ENCODE measurements around the gene TEP1. TPM values are rescaled to one million over a fixed set of nuclear protein-coding genes. Genes with fewer than 3 reads are reported as not detected.
A peak's percentile ranks its signal among the peaks of the same experiment; 100 is the strongest.

Gene TEP1
- total RNA-seq, 1 donor from 2014 or later: 9.7 TPM

GRCh38 chr14:20347747-20348146 is 65.6 kb downstream of the TEP1 start:
- TF ChIP-seq, protein P1, sequence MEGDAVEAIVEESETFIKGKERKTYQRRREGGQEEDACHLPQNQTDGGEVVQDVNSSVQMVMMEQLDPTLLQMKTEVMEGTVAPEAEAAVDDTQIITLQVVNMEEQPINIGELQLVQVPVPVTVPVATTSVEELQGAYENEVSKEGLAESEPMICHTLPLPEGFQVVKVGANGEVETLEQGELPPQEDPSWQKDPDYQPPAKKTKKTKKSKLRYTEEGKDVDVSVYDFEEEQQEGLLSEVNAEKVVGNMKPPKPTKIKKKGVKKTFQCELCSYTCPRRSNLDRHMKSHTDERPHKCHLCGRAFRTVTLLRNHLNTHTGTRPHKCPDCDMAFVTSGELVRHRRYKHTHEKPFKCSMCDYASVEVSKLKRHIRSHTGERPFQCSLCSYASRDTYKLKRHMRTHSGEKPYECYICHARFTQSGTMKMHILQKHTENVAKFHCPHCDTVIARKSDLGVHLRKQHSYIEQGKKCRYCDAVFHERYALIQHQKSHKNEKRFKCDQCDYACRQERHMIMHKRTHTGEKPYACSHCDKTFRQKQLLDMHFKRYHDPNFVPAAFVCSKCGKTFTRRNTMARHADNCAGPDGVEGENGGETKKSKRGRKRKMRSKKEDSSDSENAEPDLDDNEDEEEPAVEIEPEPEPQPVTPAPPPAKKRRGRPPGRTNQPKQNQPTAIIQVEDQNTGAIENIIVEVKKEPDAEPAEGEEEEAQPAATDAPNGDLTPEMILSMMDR (IDR thresholded peaks at IDR 0.05; ENCODE audit: borderline replicate concordance): no peak
- DNase-seq: no peak
- Histone ChIP-seq H3K36me3 (peaks cover 76% of the 10 kb centered on the region), H3K4me1 (peaks cover 12% of the 10 kb centered on the region), H3K4me3 (no peak overlapping the region), H3K27ac (replicated peaks) (no peak overlapping the region), H3K27me3 (ENCODE audit: low read depth) (no peaks in the 10 kb centered on the region), H3K9me3 (replicated peaks) (no peaks in the 10 kb centered on the region)
- intact Hi-C loops (cut with micrococcal nuclease): no loop called here

DNA sequence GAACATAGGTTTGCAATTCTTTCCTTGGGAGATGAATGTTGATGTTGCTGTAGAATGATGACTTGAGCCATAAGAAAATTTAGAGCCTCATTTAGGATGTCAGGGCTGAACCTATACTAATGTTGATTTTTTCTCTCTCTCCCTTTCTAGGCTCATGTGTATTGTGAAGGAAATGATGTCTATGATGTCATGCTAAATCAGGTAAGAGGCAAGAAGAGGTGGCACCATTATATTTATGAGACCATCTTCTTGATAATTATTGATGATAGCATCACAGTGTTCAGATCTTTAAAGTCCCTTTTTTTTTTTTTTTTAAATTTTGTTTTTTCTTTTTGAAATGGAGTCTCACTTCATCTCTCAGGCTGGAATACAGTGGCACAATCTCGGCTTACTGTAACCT is 66.6 kb downstream of the TEP1 start:
- Histone ChIP-seq H3K4me3 (no peak overlapping the region), H3K27me3 (ENCODE audit: low read depth) (no peaks in the 10 kb centered on the region), H3K27ac (replicated peaks) (no peak overlapping the region), H3K4me1 (peaks cover 12% of the 10 kb centered on the region), H3K36me3 (peaks cover 66% of the 10 kb centered on the region), H3K9me3 (replicated peaks) (no peaks in the 10 kb centered on the region)
- TF ChIP-seq, protein P1 (IDR thresholded peaks at IDR 0.05; ENCODE audit: borderline replicate concordance): no peak
- DNase-seq: no peak
- intact Hi-C loops (cut with micrococcal nuclease): no loop called here

- Histone ChIP-seq H3K9me3 (replicated peaks) (no peaks in the 10 kb centered on the region), H3K36me3 (peaks cover 53% of the 10 kb centered on the region), H3K27me3 (ENCODE audit: low read depth) (no peaks in the 10 kb centered on the region), H3K4me3 (no peak overlapping the region), H3K27ac (replicated peaks) (no peak overlapping the region), H3K4me1 (peaks cover 12% of the 10 kb centered on the region)
- TF ChIP-seq, protein P1 (IDR thresholded peaks at IDR 0.05; ENCODE audit: borderline replicate concordance): no peak
- no peak for DNase-seq
- intact Hi-C loops (cut with micrococcal nuclease): no loop called here
Observed at GRCh38 chr14:20345366-20345765, 67.9 kb downstream of the TEP1 start.

DNA sequence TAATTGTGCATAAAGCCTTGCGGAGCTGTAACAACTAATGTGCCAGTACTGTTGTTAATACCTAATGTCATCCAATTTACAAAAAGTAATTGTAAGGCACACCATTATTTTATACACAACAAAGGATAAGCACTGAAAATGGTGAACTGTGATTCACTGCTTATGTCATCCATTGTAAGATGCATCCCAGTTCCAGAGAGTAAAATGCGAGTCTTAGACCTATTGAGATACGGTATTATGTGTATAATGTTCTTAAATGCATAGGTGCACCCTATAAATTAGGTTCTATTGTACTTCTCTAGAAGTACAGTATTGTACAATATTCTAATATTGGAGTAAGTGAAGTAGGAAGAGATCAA is 69.5 kb downstream of the TEP1 start:
- no peak for DNase-seq
- H3K4me3 ChIP-seq: peak overlapping the region; percentile 77
- H3K27ac ChIP-seq (replicated peaks): peak overlapping the region; percentile 93
- peaks cover 37% of the 10 kb centered on the region for H3K36me3 ChIP-seq
- H3K4me1 ChIP-seq: peaks cover 12% of the 10 kb centered on the region
- no peaks in the 10 kb centered on the region for H3K9me3 ChIP-seq (replicated peaks)
- intact Hi-C loops (cut with micrococcal nuclease): no loop called here
- H3K27me3 ChIP-seq (ENCODE audit: low read depth): no peaks in the 10 kb centered on the region
- TF ChIP-seq, protein P1 (IDR thresholded peaks at IDR 0.05; ENCODE audit: borderline replicate concordance): no peak

GRCh38 chr14:20343092-20343861 is 70.0 kb downstream of the TEP1 start, which contains the start of gene PARP2:
TSS of gene PARP2 (plus strand) at chr14:20343635. CDS start at chr14:20343642, 7 bp downstream.
- Histone ChIP-seq H3K27ac (replicated peaks) (peak within 1 kb of the TSS; percentile 93), H3K4me3 (peak within 1 kb of the TSS; percentile 77), H3K9me3 (replicated peaks) (no peaks in the 10 kb centered on the region), H3K27me3 (ENCODE audit: low read depth) (no peaks in the 10 kb centered on the region), H3K36me3 (peaks cover 32% of the 10 kb centered on the region), H3K4me1 (peaks cover 12% of the 10 kb centered on the region)
- TF ChIP-seq, protein P1 (IDR thresholded peaks at IDR 0.05; ENCODE audit: borderline replicate concordance): no peak
- peak; percentile 97 for DNase-seq
- intact Hi-C loops (cut with micrococcal nuclease): no loop called here
